Motor neuron (in vitro differentiated cells): ENCODE measurements around the gene DPP9. TPM values are rescaled to one million over a fixed set of nuclear protein-coding genes. Genes with fewer than 3 reads are reported as not detected.
A peak's percentile ranks its signal among the peaks of the same experiment; 100 is the strongest.
"Not testable (repeated sequence)": the region's sequence is repeated elsewhere in the genome, so short reads cannot be mapped to it uniquely, and the experiment has no call there.

Experiments used
- ATAC-seq, 8 experiments: fragments of 200-7000 bp; cut with Tn5 transposase; replicated peaks in 6 of 8; 2 replicates each; pipeline ENCODE4 v1.8.0; 2021; ENCODE audit warnings: mild to moderate bottlenecking in 8 of 8, moderate library complexity in 8 of 8
- H3K27ac ChIP-seq, 2 donors: fragments of 250-450 bp; sonication (Bioruptor Pico); 2 replicates each; pipeline ENCODE4 v1.9.0; 2021; ENCODE audit warnings: antibody characterized with exemption in 2 of 2, mild to moderate bottlenecking in 2 of 2, moderate library complexity in 1 of 2
- H3K4me1 ChIP-seq, 2 donors: fragments of 250-450 bp; sonication (Bioruptor Pico); replicated peaks in 1 of 2; 2 replicates each; pipeline ENCODE4 v1.6.1; 2021; ENCODE audit warnings: antibody characterized with exemption in 2 of 2, mild to moderate bottlenecking in 2 of 2, moderate library complexity in 1 of 2
- H3K4me3 ChIP-seq, 5 donors: fragments of 250-450 bp; sonication (Bioruptor Pico); 2 replicates each; pipeline ENCODE4 v1.9.0; 2021; ENCODE audit warnings: antibody characterized with exemption in 5 of 5, mild to moderate bottlenecking in 5 of 5, moderate library complexity in 4 of 5
- WGBS, 10 experiments: fragments of 450-650 bp; shearing (Covaris generic); methylation state at CpG; one replicate each; pipeline ENCODE4 v1.0.0; 2022; 5-methylcytosine and 5-hydroxymethylcytosine counted together
- in situ Hi-C, 9 experiments: fragments of 400-800 bp; cut with MboI; loops; one replicate each; pipeline ENCODE4 v1.15.0; 2021; ENCODE audit warnings: low sequenced_read_pairs in 9 of 9, low pct_unique_long_range_greater_than_20kb in 2 of 9; ENCODE audit not compliant: unreplicated experiment in 9 of 9
- total RNA-seq, 8 experiments: library from RNA; unstranded; fragments of 300-600 nt; gene quantifications; 2 replicates each; pipeline versions ENCODE4 v1.2.3 to v1.2.4, GENCODE V29; 2022

The DPP9 gene
- total RNA-seq, 8 experiments from 2014 or later = 12.5 to 49.3 (median 21.2) TPM

GRCh38 chr19:4732680-4733114 is 9.1 kb upstream of the DPP9 start:
- Histone ChIP-seq H3K27ac (no peak overlapping the region), H3K4me1 (peaks cover under 1 to 3% of the 10 kb centered on the region in 2 donors), H3K4me3 (no peak overlapping the region)
- peak; percentile 84 to 99 (median 91) for ATAC-seq
- in situ Hi-C loops = loop anchor here in 8 of 9 experiments (10.0 kb wide), 3 partner anchors 52 to 72 kb away; partner anchors contain the start of gene FEM1A (in 2 of the 8)
- WGBS, 10 experiments = 0 to 100% (median 57%) methylated on average over 1 to 2 of the region's 8 CpGs; no CpG with 5 or more reads in 7 of the 10 experiments

GRCh38 chr19:4730740-4731171 is 7.1 kb upstream of the DPP9 start:
- peak in 5 of 8 experiments; percentile 18 to 67 (median 52) for ATAC-seq
- peaks cover 0 to 3% of the 10 kb centered on the region in 2 donors for H3K4me1 ChIP-seq
- no peak overlapping the region for H3K27ac ChIP-seq
- in situ Hi-C loops = loop anchor here in 8 of 9 experiments (10.0 kb wide), 3 partner anchors 54 to 74 kb away; partner anchors contain the start of gene FEM1A (in 2 of the 8)
- WGBS, 10 experiments = 100% methylated on average over 1 of the region's 1 CpG; no CpG with 5 or more reads in 9 of the 10 experiments
- no peak overlapping the region for H3K4me3 ChIP-seq

- in situ Hi-C loops = no loop called here
- 54 to 86% (median 66%) methylated on average over 1 to 9 of the region's 10 CpGs for WGBS, 10 experiments
These were observed 5.2 kb upstream of the DPP9 start for GRCh38 chr19:4728871-4729270.

GRCh38 chr19:4722671-4723594 is 709 bp downstream of the DPP9 start:
- in situ Hi-C loops = no loop called here
- WGBS, 10 experiments = 0 to 8% (median 0%) methylated on average over 1 to 11 of the region's 28 CpGs; no CpG with 5 or more reads in 3 of the 10 experiments
- ATAC-seq = peak in 2 of 8 experiments; percentile 19 to 36
- H3K4me1 ChIP-seq = peaks cover 5 to 7% of the 10 kb centered on the region in 2 donors
- peak overlapping the region; percentile 72 to 95 for H3K27ac ChIP-seq
- H3K4me3 ChIP-seq = peak overlapping the region; percentile 75 to 88 (median 82)

More at GRCh38 chr19:4728871-4729270, 5.2 kb upstream of the DPP9 start:
- peaks cover 0 to 3% of the 10 kb centered on the region in 2 donors for H3K4me1 ChIP-seq
- H3K4me3 ChIP-seq = no peak overlapping the region
- H3K27ac ChIP-seq = no peak overlapping the region
- ATAC-seq = no peak

- ATAC-seq = no peak
- Histone ChIP-seq H3K4me1 (peaks cover 5 to 7% of the 10 kb centered on the region in 2 donors), H3K4me3 (no peak overlapping the region), H3K27ac (no peak overlapping the region)
- in situ Hi-C loops = no loop called here
- WGBS, 10 experiments = 90 to 100% (median 93%) methylated on average over 1 to 3 of the region's 6 CpGs; no CpG with 5 or more reads in 5 of the 10 experiments
These were observed 2.4 kb downstream of the DPP9 start for GRCh38 chr19:4721196-4721595.

- in situ Hi-C loops = no loop called here
- Histone ChIP-seq H3K4me1 (peaks cover 5 to 7% of the 10 kb centered on the region in 2 donors), H3K27ac (no peak overlapping the region), H3K4me3 (no peak overlapping the region)
- WGBS, 10 experiments = 76 to 100% (median 85%) methylated on average over 1 to 7 of the region's 13 CpGs; no CpG with 5 or more reads in 4 of the 10 experiments
- no peak for ATAC-seq
These were observed 3.5 kb downstream of the DPP9 start for GRCh38 chr19:4720037-4720700.

- ATAC-seq = no peak
- H3K4me3 ChIP-seq = no peak overlapping the region
- in situ Hi-C loops = no loop called here
- H3K4me1 ChIP-seq = peaks cover 5 to 7% of the 10 kb centered on the region in 2 donors
- no peak overlapping the region for H3K27ac ChIP-seq
- WGBS, 10 experiments = 90 to 93% methylated on average over 2 to 3 of the region's 11 CpGs; no CpG with 5 or more reads in 8 of the 10 experiments
These were observed 4.2 kb downstream of the DPP9 start for GRCh38 chr19:4719499-4719866.

GRCh38 chr19:4717966-4718701 is 5.5 kb downstream of the DPP9 start:
- in situ Hi-C loops = no loop called here
- WGBS, 10 experiments = 60 to 96% (median 81%) methylated on average over 1 to 7 of the region's 15 CpGs; no CpG with 5 or more reads in 5 of the 10 experiments
- Histone ChIP-seq H3K4me3 (no peak overlapping the region), H3K4me1 (peaks cover 5 to 7% of the 10 kb centered on the region in 2 donors), H3K27ac (no peak overlapping the region)
- no peak for ATAC-seq

- in situ Hi-C loops = no loop called here
- Histone ChIP-seq H3K4me1 (peaks cover 2 to 3% of the 10 kb centered on the region in 2 donors), H3K4me3 (no peak overlapping the region), H3K27ac (no peak overlapping the region)
- ATAC-seq = no peak
- WGBS, 10 experiments = 85 to 100% (median 94%) methylated on average over 2 to 7 of the region's 23 CpGs; no CpG with 5 or more reads in 3 of the 10 experiments
These were observed 6.3 kb downstream of the DPP9 start for GRCh38 chr19:4717191-4717965.

- Histone ChIP-seq H3K4me3 (no peak overlapping the region), H3K4me1 (no peaks in the 10 kb centered on the region), H3K27ac (no peak overlapping the region)
- in situ Hi-C loops = no loop called here
- no peak for ATAC-seq
- 80 to 98% (median 93%) methylated on average over 2 to 19 of the region's 28 CpGs; no CpG with 5 or more reads in 6 of the 10 experiments for WGBS, 10 experiments
These were observed 8.0 kb downstream of the DPP9 start for GRCh38 chr19:4715529-4716221.

GRCh38 chr19:4715178-4715528 is 8.5 kb downstream of the DPP9 start:
- H3K4me3 ChIP-seq, H3K4me1 ChIP-seq, in situ Hi-C loops, H3K27ac ChIP-seq, ATAC-seq: not testable (repeated sequence)
- whole genome bisulfite sequencing, 10 experiments = 79 to 100% (median 100%) methylated on average over 2 to 5 of the region's 6 CpGs; no CpG with 5 or more reads in 3 of the 10 experiments
